Glutamatergic neuron (in vitro differentiated cells): ENCODE results near the gene PP2D1. TPM values are rescaled to one million over a fixed set of nuclear protein-coding genes. Genes with fewer than 3 reads are reported as not detected.
"Not testable (repeated sequence)": the region's sequence is repeated elsewhere in the genome, so short reads cannot be mapped to it uniquely, and the experiment has no call there.

ENCODE experiments used
- DNase-seq: peaks from one replicate; pipeline ENCODE4 v3.0.0; 2022
- H3K27ac Mint-ChIP-seq: one replicate; pipeline ENCODE4 v1.8.0; 2020; ENCODE audit warnings: mild to moderate bottlenecking, mixed read lengths, inconsistent platforms; ENCODE audit not compliant: unreplicated experiment
- H3K27me3 Mint-ChIP-seq: one replicate; pipeline ENCODE4 v1.8.0; 2020; ENCODE audit warnings: mild to moderate bottlenecking, moderate library complexity, mixed read lengths, inconsistent platforms; ENCODE audit not compliant: unreplicated experiment
- H3K36me3 Mint-ChIP-seq: one replicate; pipeline ENCODE4 v1.8.0; 2020; ENCODE audit warnings: mild to moderate bottlenecking, mixed read lengths, inconsistent platforms; ENCODE audit not compliant: unreplicated experiment
- H3K4me1 Mint-ChIP-seq: one replicate; pipeline ENCODE4 v1.8.0; 2020; ENCODE audit warnings: mild to moderate bottlenecking, low read depth, mixed read lengths, inconsistent platforms; ENCODE audit not compliant: unreplicated experiment
- H3K4me3 Mint-ChIP-seq: one replicate; pipeline ENCODE4 v1.8.0; 2020; ENCODE audit warnings: mild to moderate bottlenecking, mixed read lengths, inconsistent platforms; ENCODE audit not compliant: unreplicated experiment
- H3K9me3 Mint-ChIP-seq: one replicate; pipeline ENCODE4 v1.8.0; 2020; ENCODE audit warnings: mild to moderate bottlenecking, moderate library complexity, mixed read lengths, inconsistent platforms; ENCODE audit not compliant: unreplicated experiment
- total RNA-seq: library from RNA; stranded (reverse); fragmentation: NEBNext Ultra II Directional; extraction: Animal tissue kit (Norgen Biotek cat#: 25700); gene quantifications from one replicate; pipeline ENCODE4 v1.2.1, GENCODE V29; 2021; ENCODE audit not compliant: unreplicated experiment
- TF ChIP-seq, protein P1 (sequence below): fragments of 200-600 bp; sonication (generic); IDR thresholded peaks from one replicate; pipeline ENCODE4 v1.5.0; 2021; ENCODE audit not compliant: partially characterized antibody, unreplicated experiment

Gene PP2D1
- total RNA-seq, 1 donor from 2014 or later = not detected

DNA sequence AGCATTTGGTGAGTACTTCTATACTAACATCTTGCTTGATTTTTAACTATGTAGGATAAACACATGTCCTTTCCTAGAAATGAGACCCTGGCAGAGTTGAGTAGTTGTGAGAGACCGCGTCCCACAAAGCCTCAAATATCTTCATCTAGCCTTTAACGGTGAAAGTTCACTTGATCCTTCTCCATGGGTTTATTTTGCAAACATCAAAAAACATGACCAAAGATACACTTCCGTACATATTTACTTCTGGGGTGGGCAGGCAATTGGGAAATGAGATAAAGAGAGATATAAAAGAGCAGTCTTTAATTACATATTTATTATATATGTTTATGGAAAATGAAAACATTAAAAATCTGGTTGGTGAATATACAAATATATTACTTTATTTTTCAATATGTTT is 23.0 kb upstream of the PP2D1 start:
- H3K4me3 Mint-ChIP-seq = no peak overlapping the region
- no peak for DNase-seq
- peaks cover 4% of the 10 kb centered on the region for H3K9me3 Mint-ChIP-seq
- TF ChIP-seq, protein P1, sequence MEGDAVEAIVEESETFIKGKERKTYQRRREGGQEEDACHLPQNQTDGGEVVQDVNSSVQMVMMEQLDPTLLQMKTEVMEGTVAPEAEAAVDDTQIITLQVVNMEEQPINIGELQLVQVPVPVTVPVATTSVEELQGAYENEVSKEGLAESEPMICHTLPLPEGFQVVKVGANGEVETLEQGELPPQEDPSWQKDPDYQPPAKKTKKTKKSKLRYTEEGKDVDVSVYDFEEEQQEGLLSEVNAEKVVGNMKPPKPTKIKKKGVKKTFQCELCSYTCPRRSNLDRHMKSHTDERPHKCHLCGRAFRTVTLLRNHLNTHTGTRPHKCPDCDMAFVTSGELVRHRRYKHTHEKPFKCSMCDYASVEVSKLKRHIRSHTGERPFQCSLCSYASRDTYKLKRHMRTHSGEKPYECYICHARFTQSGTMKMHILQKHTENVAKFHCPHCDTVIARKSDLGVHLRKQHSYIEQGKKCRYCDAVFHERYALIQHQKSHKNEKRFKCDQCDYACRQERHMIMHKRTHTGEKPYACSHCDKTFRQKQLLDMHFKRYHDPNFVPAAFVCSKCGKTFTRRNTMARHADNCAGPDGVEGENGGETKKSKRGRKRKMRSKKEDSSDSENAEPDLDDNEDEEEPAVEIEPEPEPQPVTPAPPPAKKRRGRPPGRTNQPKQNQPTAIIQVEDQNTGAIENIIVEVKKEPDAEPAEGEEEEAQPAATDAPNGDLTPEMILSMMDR = no peak
- no peaks in the 10 kb centered on the region for H3K27me3 Mint-ChIP-seq
- H3K4me1 Mint-ChIP-seq = peaks cover 1% of the 10 kb centered on the region
- no peaks in the 10 kb centered on the region for H3K36me3 Mint-ChIP-seq
- no peak overlapping the region for H3K27ac Mint-ChIP-seq

DNA sequence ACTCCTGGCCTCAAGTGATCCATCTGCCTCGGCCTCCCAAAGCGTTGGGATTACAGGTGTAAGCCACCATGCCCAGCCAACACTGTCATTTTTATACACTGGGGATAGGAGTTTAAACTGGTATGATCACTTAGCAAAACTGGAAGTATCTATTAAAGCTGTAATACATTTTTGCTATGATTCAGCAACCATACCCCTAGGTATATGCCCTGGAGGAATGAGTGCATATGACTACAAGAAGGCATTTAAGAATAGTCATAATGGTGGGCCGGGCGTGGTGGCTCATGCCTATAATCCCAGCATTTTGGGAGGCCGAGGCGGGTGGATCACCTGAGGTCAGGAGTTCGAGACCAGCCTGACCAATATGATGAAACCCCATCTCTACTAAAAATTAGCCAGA is 19.9 kb upstream of the PP2D1 start:
- H3K4me1 Mint-ChIP-seq, DNase-seq, H3K4me3 Mint-ChIP-seq, H3K36me3 Mint-ChIP-seq, H3K27ac Mint-ChIP-seq, H3K27me3 Mint-ChIP-seq, H3K9me3 Mint-ChIP-seq: not testable (repeated sequence)

DNA sequence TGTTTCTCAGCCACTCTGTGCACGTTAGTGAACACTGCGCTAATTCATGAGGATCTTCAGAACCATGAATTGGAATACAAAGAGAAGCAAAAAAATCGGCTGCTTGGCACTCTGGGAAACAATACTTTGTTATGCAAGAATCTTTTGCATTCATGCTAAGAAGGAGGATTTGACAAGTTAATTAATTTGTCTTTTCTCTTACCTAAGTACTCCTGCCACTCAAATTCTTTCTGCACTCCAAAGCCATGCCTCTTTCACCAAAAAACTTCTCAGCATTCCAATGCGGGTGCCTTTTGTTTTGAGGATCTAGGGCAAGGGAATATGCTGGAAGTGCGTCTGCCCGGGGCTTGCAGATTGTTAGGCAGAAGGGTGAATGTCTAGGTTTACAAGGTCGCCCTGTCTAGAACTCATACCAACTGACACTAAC is 16.9 kb upstream of the PP2D1 start:
- DNase-seq = no peak
- Mint-ChIP-seq H3K9me3 (no peaks in the 10 kb centered on the region), H3K4me1 (no peaks in the 10 kb centered on the region), H3K27me3 (no peaks in the 10 kb centered on the region), H3K27ac (no peak overlapping the region), H3K4me3 (no peak overlapping the region), H3K36me3 (no peaks in the 10 kb centered on the region)
- TF ChIP-seq, protein P1 = no peak

DNA sequence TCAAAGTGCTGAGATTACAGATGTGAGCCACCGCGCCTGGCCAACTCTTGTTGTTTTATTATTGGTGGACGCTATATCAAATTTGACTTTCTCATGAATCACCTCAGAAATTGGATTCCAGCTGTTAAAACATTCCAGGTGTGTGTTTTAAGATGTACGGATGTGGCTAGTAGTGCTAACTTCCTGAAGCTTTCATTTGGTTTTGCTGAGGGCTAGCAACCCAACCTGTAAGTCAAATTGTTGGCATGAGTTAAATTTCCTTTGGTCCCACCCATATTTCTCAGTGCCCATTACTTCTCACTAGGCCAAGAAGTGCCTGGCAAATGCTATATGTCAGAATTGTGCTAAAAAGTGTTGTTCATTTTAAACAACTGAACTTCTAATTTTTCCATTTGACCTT is 15.1 kb upstream of the PP2D1 start:
- Mint-ChIP-seq H3K27me3 (no peaks in the 10 kb centered on the region), H3K4me1 (no peaks in the 10 kb centered on the region), H3K27ac (no peak overlapping the region), H3K9me3 (no peaks in the 10 kb centered on the region), H3K4me3 (no peak overlapping the region), H3K36me3 (no peaks in the 10 kb centered on the region)
- DNase-seq = no peak
- TF ChIP-seq, protein P1 = no peak

DNA sequence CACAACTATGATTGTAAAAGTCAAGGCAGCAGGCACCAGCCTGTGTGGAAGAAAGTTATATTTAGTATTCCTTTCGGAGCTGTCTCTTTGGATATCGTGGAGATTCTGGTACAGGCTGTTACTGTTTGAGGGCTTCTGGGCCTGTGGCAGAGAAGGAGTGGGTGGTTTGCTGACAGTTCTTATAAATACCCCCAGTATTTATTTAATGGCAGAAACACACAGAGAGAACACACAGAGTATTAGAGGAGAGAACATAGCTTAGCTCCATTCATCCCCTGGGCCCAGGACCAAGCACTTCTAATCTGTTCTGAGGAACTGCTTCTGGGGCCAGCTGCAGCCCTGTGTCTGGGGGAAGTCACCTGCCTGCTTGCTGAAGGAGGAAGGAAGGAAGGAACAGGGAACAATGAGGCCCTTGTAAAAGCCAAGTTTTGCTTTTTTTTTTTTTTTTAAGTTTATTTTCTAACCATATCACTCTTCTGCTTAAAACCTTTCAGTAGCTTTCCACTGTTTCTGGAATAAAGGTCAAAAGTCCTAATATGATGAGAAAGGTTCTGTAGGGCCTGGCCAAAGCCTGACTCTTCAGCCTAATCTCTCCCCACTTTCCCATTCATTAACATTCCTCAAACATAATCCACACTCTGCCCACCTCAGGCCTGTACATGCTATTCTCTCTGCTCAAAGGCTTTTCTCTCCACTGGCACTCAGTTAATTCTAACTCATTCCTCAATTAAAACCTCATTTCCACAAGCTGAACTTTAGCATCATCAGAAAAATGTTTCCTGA is 11.8 kb upstream of the PP2D1 start:
- Mint-ChIP-seq H3K36me3 (no peaks in the 10 kb centered on the region), H3K4me3 (no peak overlapping the region), H3K9me3 (no peaks in the 10 kb centered on the region), H3K27me3 (no peaks in the 10 kb centered on the region), H3K27ac (no peak overlapping the region), H3K4me1 (no peaks in the 10 kb centered on the region)
- TF ChIP-seq, protein P1 = no peak
- no peak for DNase-seq
